Stimulated activated CD4-positive, alpha-beta T cell treated with anti-CD3 and anti-CD28 coated beads, TNF-alpha, amount 100 ng/mL, for 1 hour (primary cell): ENCODE measurements around the gene HMCN2.
A peak's percentile ranks its signal among the peaks of the same experiment; 100 is the strongest.

Experiments
- DNase-seq, 3 donors: peaks; one replicate each; pipeline ENCODE4 v3.0.0-alpha.2; 2020; ENCODE audit warnings: low read depth in 3 of 3, low spot score in 1 of 3

HMCN2 gene

GRCh38 chr9:130445268-130445983 lies 179.9 kb downstream of the HMCN2 start:
- DNase-seq: no peak

- no peak for DNase-seq
These were observed 180.7 kb downstream of the HMCN2 start for GRCh38 chr9:130446101-130446861.

GRCh38 chr9:130447193-130447816 lies 181.7 kb downstream of the HMCN2 start:
- DNase-seq: no peak

- no peak for DNase-seq
These were observed 182.6 kb downstream of the HMCN2 start for GRCh38 chr9:130448035-130448624.

GRCh38 chr9:130448771-130449603 lies 183.4 kb downstream of the HMCN2 start:
- DNase-seq: no peak

- DNase-seq: no peak
These were observed 184.9 kb downstream of the HMCN2 start for GRCh38 chr9:130450344-130451003.

- DNase-seq: no peak
These were observed 185.4 kb downstream of the HMCN2 start for GRCh38 chr9:130451004-130451390.

GRCh38 chr9:130451509-130452388 lies 186.2 kb downstream of the HMCN2 start:
- DNase-seq: no peak

- DNase-seq: no peak
These were observed 187.3 kb downstream of the HMCN2 start for GRCh38 chr9:130452835-130453234.

GRCh38 chr9:130453487-130453886 lies 187.9 kb downstream of the HMCN2 start:
- no peak for DNase-seq

GRCh38 chr9:130454096-130454811 lies 188.7 kb downstream of the HMCN2 start:
- no peak for DNase-seq

- no peak for DNase-seq
These were observed 189.3 kb downstream of the HMCN2 start for GRCh38 chr9:130454812-130455325.

- DNase-seq: no peak
These were observed 192.7 kb downstream of the HMCN2 start for GRCh38 chr9:130458027-130458803.

- DNase-seq: no peak
These were observed 193.2 kb downstream of the HMCN2 start for GRCh38 chr9:130458804-130459067.

GRCh38 chr9:130459151-130459550 lies 193.6 kb downstream of the HMCN2 start:
- no peak for DNase-seq

- no peak for DNase-seq
These were observed 194.5 kb downstream of the HMCN2 start for GRCh38 chr9:130459941-130460669.

- peak; percentile 16 to 75 (median 45) for DNase-seq
These were observed 195.7 kb downstream of the HMCN2 start for GRCh38 chr9:130461218-130461630.
